Occipital lobe (tissue), 2 donors: ENCODE data around the gene GPR108. TPM values are rescaled to one million over a fixed set of nuclear protein-coding genes. Genes with fewer than 3 reads are reported as not detected.
"Not testable (repeated sequence)": the region's sequence is repeated elsewhere in the genome, so short reads cannot be mapped to it uniquely, and the experiment has no call there.

Experiments used
- DNase-seq: peaks from one replicate; lab custom pipeline; 2025; lab: John Stamatoyannopoulos, UW
- total RNA-seq: library from RNA; depleted of rRNA; stranded (reverse); fragments of >200 nt; gene quantifications from one replicate; pipeline ENCODE4 v1.2.3, GENCODE V29; 2014

GPR108 gene
- total RNA-seq, 1 donor from 2014 or later = 11.2 TPM

GRCh38 chr19:6721138-6721474, 16.3 kb downstream of the GPR108 start:
- DNase-seq = no peak

GRCh38 chr19:6720369-6721137, 16.8 kb downstream of the GPR108 start, which contains the start of gene C3:
TSS of gene C3 (minus strand) at chr19:6720650. CDS start at chr19:6720589, 61 bp downstream.
- no peak for DNase-seq

GRCh38 chr19:6719992-6720368, 17.4 kb downstream of the GPR108 start:
- DNase-seq = no peak

DNA sequence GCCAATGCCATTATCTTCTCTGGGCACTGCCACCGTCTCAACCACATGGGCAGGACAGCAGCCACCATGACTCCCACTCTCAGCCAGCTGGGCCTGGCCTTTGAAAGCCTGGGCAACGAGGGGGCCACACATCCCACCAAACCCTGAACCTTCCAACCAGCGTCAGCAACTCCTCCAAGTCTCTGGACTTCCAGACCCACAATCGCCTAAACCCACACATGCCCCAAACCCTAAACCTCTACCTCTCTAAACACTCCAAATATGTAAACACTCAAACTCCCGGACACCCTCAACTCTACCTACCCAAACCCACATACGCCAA, 17.9 kb downstream of the GPR108 start:
- DNase-seq = no peak

DNA sequence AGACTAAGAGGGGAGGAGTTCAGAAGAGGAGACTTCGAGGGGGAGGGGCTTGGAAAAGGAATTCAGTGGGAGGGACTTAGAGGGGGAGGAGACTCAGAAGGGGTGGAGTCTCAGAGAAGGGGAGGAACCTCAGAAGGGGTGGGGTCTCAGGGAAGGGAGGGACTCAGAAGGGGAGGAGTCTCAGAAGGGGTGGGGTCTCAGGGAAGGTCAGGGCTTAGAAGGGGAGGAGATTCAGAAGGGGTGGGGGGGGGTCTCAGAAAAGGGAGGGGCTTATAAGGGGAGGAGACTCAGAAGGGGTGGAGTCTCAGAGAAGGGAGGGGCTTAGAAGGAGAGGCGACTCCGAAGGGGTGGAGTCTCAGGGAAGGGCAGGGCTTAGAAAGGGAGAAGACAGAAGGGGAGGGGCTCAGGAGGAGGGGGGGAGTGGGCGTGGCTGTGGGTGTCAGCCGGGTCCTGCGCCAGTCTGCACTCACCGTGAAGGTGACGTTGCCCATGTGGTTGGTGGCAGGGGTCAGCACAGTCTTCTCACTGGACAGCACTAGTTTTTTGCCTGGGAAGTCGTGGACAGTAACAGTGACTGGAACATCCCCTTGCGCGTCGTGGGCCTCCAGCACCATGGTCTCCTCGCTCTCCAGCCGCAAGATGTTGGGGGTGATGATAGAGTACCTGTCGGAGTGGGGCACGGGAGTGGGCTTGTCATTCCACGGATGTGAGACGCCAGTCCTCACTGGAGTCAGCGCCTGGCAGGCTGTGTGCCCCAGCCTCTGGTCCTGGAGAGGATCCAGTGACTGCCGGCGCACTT, 18.4 kb downstream of the GPR108 start:
- no peak for DNase-seq

DNA sequence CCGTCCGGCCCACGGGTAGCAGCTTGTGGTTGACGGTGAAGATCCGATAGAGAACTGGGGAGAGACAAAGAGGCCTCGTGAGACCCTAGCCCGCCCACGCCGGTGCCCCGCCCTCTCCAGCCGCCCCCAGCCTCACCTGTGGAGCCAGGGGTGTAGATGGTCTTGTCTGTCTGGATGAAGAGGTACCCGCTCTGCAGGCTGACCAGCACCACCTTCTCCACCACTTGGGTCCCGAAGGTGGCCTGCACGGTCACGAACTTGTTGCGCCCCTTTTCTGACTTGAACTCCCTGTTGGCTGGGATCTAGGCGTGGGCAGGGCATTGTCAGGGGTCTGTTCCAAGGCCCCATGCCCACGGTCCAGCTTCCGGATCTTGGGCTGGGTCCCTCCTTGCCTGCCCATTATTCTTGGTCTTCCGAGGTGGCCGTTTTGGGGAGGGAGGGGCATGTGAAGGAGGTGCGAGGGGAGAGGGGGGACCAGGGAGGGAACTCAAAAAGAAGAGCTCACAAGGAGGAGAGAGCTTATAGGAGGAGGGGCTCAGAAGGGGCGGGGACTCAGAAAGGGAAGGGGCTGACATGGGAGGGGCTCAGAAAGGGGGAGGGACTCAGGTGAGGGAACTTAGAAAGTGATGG, 19.2 kb downstream of the GPR108 start:
- DNase-seq = no peak

GRCh38 chr19:6717441-6717971, 19.9 kb downstream of the GPR108 start:
- no peak for DNase-seq

DNA sequence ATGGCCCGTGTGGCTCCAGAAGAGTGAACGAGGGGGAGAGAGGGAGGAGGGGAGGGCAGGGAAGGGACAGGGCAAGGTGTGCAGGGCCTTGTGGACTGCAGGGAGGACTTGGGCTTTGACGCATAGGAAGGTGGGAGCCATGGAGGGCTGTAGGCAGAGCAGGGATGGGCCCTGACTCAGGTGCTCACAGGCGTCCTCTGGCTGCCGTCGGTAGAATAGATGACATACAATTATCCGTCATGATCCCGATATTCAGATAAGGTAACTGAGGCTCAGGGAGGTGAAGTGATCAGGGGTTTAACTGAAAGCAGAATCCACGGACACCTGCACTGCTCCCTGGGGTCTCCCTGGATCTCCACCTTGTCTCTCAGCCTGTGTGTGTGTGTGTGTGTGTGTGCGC, 20.3 kb downstream of the GPR108 start:
- DNase-seq = no peak

- no peak for DNase-seq
These were observed 20.8 kb downstream of the GPR108 start for GRCh38 chr19:6716610-6716970.

GRCh38 chr19:6714749-6715555, 22.4 kb downstream of the GPR108 start:
- DNase-seq = no peak

- no peak for DNase-seq
These were observed 23.3 kb downstream of the GPR108 start for GRCh38 chr19:6713773-6714692.

- no peak for DNase-seq
These were observed 24.4 kb downstream of the GPR108 start for GRCh38 chr19:6712692-6713670.

DNA sequence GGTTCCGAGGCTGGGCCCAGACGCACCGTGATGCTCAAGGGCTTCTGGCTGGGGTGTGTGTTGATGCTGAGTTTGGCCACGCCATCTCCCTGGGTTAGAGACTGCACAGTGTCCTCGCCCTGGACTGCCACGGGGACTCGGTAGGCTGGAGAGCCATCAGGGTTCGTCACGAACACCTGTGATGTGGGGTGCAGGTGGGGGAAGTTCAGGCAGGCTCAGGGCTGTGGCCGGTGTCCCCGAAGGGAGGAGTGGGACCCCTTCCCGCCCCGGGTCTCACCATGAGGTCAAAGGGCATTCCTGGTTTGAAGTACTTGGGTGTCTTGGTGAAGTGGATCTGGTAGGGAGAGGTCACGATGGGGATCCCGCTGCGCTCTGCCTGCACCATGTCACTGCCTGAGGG, 25.1 kb downstream of the GPR108 start:
- DNase-seq = no peak

DNA sequence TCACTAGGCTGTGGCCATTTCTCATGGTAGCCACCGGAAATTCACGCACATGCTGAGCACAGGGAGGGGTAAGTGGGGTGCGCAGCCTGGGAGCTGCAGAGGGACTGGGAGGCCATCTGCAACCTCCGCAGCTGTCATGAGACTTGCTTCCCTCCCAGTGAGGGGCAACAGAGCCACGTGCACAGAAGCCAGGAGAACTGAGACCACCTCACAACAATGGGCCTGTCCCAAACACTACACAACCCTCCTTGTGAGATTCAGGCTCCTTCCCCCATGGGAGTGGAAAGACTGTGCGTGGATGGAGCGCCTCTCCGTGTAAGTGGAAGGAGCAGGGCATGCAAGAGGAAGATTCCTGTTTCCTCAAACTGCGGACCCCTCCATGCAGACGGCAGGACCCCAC, 25.8 kb downstream of the GPR108 start:
- no peak for DNase-seq

- DNase-seq = no peak
These were observed 26.4 kb downstream of the GPR108 start for GRCh38 chr19:6711078-6711361.

DNA sequence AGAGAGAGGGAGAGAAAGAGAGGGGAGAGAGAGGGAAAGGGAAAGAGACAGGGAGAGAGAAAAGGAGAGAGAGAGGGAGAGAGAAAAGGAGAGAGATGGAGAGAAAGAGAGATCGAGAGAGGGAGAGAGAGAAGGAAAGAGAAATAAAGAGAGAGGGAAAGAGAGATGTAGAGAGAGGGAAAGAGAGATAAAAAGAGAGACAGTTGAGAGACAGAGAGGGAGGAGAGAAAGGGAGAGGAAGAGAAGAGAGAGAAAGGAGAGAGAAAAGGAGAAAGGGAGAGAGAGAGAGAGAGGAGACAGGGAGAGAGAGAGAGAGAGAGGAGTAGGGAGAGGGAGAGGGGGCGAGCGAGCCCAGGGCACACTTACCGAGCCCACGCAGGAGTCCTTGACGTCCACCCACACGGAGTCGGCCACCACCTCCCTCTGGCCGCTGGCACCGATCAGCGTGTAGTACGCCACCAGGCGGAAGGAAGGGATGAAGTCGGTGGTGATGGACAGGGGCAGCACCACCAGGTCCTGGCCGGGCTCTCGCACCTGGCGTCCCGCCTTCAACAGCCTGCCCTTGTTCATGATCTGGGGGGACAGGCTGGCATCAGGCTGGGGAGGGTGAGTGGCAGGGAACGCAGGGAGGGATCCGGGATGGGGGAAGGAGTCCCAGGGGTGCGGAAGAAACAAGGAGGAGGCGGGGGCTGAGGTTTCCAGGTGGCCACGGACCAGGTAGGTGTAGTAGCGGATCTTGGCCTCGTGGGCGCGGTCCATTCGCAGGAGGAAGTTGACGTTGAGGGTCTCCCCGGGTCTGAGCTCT, 26.9 kb downstream of the GPR108 start:
- no peak for DNase-seq

GRCh38 chr19:6709549-6709948, 27.8 kb downstream of the GPR108 start:
- no peak for DNase-seq

GRCh38 chr19:6708913-6709312, 28.5 kb downstream of the GPR108 start:
- not testable (repeated sequence) for DNase-seq

DNA sequence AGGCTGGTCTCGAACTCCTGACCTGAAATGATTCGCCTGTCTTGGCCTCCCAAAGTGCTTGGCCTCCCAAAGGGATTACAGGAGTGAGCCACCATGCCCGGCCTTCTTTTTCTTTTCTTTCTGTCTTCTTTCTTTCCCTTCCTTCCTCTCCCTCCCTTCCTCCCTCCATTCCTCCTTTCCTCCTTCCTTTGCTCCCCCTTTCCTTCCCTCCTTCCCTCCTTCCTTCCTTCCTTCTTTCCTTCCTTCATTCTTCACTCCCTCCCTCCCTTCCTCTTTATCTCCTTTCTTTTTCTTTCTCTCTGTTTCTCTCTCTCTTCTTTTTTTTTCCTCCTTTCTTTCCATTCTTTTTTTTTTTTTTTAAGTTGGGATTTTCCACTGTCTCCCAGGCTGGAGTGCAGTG, 29.0 kb downstream of the GPR108 start:
- DNase-seq = no peak
